DOHH2 (cell line): ENCODE measurements around the gene ADCY1.

Experiments
- H3F3A ChIP-seq: fragments of 200-600 bp; sonication (generic), shearing (Covaris generic); 2 replicates; pipeline ENCODE4 v1.6.0; 2016; ENCODE audit warnings: antibody characterized with exemption, mild to moderate bottlenecking; ENCODE audit not compliant: control insufficient read depth, insufficient read depth
- H3K27ac ChIP-seq: fragments of 200-600 bp; sonication (generic); 2 replicates; pipeline ENCODE4 v1.5.1; 2014; ENCODE audit warnings: low read depth, mild to moderate bottlenecking, low read length, moderate library complexity
- H3K27me3 ChIP-seq: fragments of 200-600 bp; sonication (generic); 2 replicates; pipeline ENCODE4 v1.6.1; 2014; ENCODE audit warnings: mild to moderate bottlenecking, low read length, mixed read lengths; ENCODE audit not compliant: control insufficient read depth
- H3K36me3 ChIP-seq: fragments of 200-600 bp; sonication (generic); 2 replicates; pipeline ENCODE4 v1.6.1; 2014; ENCODE audit warnings: mild to moderate bottlenecking, low read length, moderate library complexity, mixed read lengths; ENCODE audit not compliant: control insufficient read depth
- H3K4me1 ChIP-seq: fragments of 200-600 bp; sonication (generic); 2 replicates; pipeline ENCODE4 v1.6.1; 2014; ENCODE audit warnings: mild to moderate bottlenecking, low read length, mixed read lengths; ENCODE audit not compliant: control insufficient read depth
- H3K4me2 ChIP-seq: fragments of 200-600 bp; sonication (generic); 2 replicates; pipeline ENCODE4 v1.6.0; 2014; ENCODE audit warnings: mild to moderate bottlenecking, low read length, moderate library complexity
- H3K4me3 ChIP-seq: fragments of 200-600 bp; sonication (generic); 2 replicates; pipeline ENCODE4 v1.5.1; 2014; ENCODE audit warnings: mild to moderate bottlenecking, low read length, mixed read lengths
- H3K79me2 ChIP-seq: fragments of 200-600 bp; sonication (generic); 2 replicates; pipeline ENCODE4 v1.6.1; 2014; ENCODE audit warnings: mild to moderate bottlenecking, low read length, mixed read lengths; ENCODE audit not compliant: control insufficient read depth
- H3K9me2 ChIP-seq: fragments of 200-600 bp; sonication (generic); replicated peaks from 2 replicates; pipeline ENCODE4 v1.6.1; 2014; ENCODE audit warnings: mild to moderate bottlenecking, low read length, mixed read lengths; ENCODE audit not compliant: control insufficient read depth
- H3K9me3 ChIP-seq: fragments of 200-600 bp; sonication (generic); 2 replicates; pipeline ENCODE4 v1.6.1; 2014; ENCODE audit warnings: antibody characterized with exemption, low read length, mixed read lengths; ENCODE audit not compliant: control insufficient read depth, insufficient read depth
- H4K20me1 ChIP-seq: fragments of 200-600 bp; sonication (generic); 2 replicates; pipeline ENCODE4 v1.6.0; 2014; ENCODE audit warnings: low read depth, mild to moderate bottlenecking, antibody characterized with exemption, low read length, moderate library complexity; ENCODE audit not compliant: control insufficient read depth, insufficient read depth
- EZH2phosphoT487 ChIP-seq: fragments of 200-600 bp; sonication (generic); IDR thresholded peaks from 2 replicates; pipeline ENCODE4 v1.6.1; 2017; ENCODE audit warnings: borderline replicate concordance, mild to moderate bottlenecking, antibody characterized with exemption, low read length, moderate library complexity, mixed read lengths
- TF ChIP-seq, protein P1 (sequence below): fragments of 200-600 bp; sonication (generic); IDR thresholded peaks from one replicate; pipeline ENCODE4 v1.5.1; 2014; ENCODE audit warnings: antibody characterized with exemption, mild to moderate bottlenecking, low read depth, low read length; ENCODE audit not compliant: poor library complexity, severe bottlenecking

The ADCY1 gene

DNA sequence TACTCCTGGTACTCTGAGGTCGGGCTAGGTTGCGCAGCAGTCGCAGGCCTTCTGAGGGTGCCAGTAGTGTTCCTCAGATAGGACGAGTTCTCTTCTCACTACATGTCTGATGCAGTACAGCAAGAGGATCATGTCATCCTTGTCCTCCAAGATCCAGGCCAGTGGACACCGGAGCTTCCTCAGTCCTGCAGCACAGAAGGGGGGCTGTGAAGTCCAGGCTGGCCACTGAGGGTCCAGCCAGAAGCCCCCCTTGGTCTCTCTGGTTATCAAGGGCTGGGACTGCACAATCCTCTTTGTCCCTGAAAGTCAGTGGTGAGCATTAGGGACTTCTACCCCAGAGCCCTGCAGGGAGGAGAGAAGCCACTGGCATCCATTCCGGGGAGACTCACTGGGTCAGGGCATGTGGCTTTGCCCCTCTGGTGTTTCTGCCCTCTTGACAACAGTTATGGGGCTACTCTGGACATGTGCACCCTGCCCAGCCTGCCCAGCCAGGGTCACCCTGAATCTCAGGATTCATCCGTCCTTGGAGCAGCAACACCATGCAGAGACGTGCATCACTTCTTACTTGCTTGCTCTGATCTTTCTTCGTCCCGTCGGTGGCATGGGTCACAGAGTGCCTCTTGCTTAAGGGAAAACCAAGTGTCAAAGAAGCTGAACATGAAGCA, 125.7 kb downstream of the ADCY1 start:
- Histone ChIP-seq H3K4me1 (no peaks in the 10 kb centered on the region), H3K4me3 (no peak overlapping the region), H3K27me3 (no peaks in the 10 kb centered on the region), H3K27ac (no peak overlapping the region), H3K9me2 (no peaks in the 10 kb centered on the region), H3K36me3 (no peaks in the 10 kb centered on the region), H4K20me1 (no peaks in the 10 kb centered on the region), H3F3A (no peaks in the 10 kb centered on the region), H3K4me2 (no peak overlapping the region), H3K79me2 (no peaks in the 10 kb centered on the region), H3K9me3 (no peaks in the 10 kb centered on the region)
- TF ChIP-seq, protein P1, sequence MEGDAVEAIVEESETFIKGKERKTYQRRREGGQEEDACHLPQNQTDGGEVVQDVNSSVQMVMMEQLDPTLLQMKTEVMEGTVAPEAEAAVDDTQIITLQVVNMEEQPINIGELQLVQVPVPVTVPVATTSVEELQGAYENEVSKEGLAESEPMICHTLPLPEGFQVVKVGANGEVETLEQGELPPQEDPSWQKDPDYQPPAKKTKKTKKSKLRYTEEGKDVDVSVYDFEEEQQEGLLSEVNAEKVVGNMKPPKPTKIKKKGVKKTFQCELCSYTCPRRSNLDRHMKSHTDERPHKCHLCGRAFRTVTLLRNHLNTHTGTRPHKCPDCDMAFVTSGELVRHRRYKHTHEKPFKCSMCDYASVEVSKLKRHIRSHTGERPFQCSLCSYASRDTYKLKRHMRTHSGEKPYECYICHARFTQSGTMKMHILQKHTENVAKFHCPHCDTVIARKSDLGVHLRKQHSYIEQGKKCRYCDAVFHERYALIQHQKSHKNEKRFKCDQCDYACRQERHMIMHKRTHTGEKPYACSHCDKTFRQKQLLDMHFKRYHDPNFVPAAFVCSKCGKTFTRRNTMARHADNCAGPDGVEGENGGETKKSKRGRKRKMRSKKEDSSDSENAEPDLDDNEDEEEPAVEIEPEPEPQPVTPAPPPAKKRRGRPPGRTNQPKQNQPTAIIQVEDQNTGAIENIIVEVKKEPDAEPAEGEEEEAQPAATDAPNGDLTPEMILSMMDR = no peak
- no peak for TF ChIP-seq EZH2phosphoT487

DNA sequence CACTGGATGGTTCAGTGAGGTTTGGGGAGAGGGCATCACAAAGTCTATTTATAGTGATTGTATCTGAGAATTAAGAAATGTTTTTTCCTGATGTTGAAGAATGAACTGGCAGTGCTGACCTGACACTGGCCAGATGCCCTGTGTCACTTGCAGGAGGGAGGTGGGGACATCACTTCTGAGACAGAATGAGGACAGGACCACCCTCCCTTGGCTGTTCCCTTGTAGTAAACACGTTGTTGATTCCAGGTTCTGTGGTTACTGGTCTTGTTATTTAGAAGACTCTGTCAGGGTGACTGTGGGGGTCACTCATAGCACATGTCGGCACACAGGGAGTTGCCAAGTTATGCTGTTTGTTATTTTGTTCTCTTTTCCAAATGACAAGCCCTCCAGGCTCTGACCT, 126.4 kb downstream of the ADCY1 start:
- no peak overlapping the region for H3K27ac ChIP-seq
- no peaks in the 10 kb centered on the region for H3K9me3 ChIP-seq
- no peaks in the 10 kb centered on the region for H3F3A ChIP-seq
- H3K27me3 ChIP-seq = no peaks in the 10 kb centered on the region
- no peaks in the 10 kb centered on the region for H4K20me1 ChIP-seq
- H3K9me2 ChIP-seq = no peaks in the 10 kb centered on the region
- H3K79me2 ChIP-seq = no peaks in the 10 kb centered on the region
- no peaks in the 10 kb centered on the region for H3K4me1 ChIP-seq
- H3K4me2 ChIP-seq = no peak overlapping the region
- TF ChIP-seq, protein P1 = no peak
- TF ChIP-seq EZH2phosphoT487 = no peak
- no peak overlapping the region for H3K4me3 ChIP-seq
- H3K36me3 ChIP-seq = no peaks in the 10 kb centered on the region

DNA sequence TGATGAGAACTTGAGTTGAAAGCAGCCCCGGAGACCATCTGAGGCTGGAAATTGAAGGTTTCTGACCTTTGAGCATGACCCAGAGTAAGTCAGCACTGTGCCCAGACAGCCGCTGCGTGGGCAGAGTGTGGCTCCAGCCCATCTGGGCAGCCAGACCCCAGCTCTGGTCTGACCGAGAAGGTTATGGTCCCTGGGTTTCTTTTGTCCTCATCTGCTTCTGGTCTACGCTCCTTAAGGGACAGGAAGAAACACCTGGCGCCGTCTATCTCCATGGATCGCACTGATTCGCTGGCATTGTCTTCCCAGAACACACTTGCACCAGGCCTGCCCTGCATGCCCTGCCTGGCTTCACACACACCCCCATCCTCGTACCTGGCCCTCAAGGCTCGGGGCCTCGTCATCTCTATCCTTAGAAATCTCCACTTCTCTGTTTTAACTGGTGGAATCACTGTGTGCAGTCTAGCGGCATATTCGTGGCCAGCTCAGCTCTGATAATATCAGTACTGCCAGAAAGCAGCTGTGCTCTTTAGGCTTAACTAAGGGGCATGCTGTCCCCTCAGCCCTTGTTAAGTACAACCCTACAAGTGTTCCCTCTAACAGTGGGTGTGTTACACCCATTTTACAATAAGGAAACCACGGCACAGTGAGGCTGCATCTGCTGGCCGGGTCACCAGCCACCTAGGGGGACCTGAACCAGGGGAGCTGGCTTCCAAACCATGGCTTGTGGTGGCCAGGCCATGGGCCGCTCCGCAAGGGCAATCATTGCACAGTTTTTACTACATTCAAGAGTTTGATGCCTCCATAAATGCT, 127.7 kb downstream of the ADCY1 start:
- no peaks in the 10 kb centered on the region for H3K9me3 ChIP-seq
- H3K9me2 ChIP-seq = no peaks in the 10 kb centered on the region
- no peaks in the 10 kb centered on the region for H4K20me1 ChIP-seq
- H3K4me2 ChIP-seq = no peak overlapping the region
- H3K79me2 ChIP-seq = no peaks in the 10 kb centered on the region
- no peaks in the 10 kb centered on the region for H3F3A ChIP-seq
- TF ChIP-seq, protein P1 = no peak
- no peak for TF ChIP-seq EZH2phosphoT487
- H3K4me3 ChIP-seq = no peak overlapping the region
- no peaks in the 10 kb centered on the region for H3K36me3 ChIP-seq
- no peak overlapping the region for H3K27ac ChIP-seq
- peaks cover 9% of the 10 kb centered on the region for H3K27me3 ChIP-seq
- H3K4me1 ChIP-seq = no peaks in the 10 kb centered on the region
